Tibial nerve (tissue), 4 donors: ENCODE data around the gene CDH6. TPM values are rescaled to one million over a fixed set of nuclear protein-coding genes. Genes with fewer than 3 reads are reported as not detected.

Experiments used
- DNase-seq, 2 donors: peaks; one replicate each; pipeline ENCODE4 v3.0.0-alpha.2; 2019; ENCODE audit warnings: low spot score in 2 of 2
- H3K27ac ChIP-seq, 4 donors: fragments of 200-600 bp; sonication (generic) in 3 of 4; one replicate each; pipeline ENCODE4 v1.5.1; 2017 to 2019; ENCODE audit warnings: mild to moderate bottlenecking in 1 of 4
- H3K27me3 ChIP-seq, 2 donors: fragments of 200-600 bp; sonication (generic) in 1 of 2; one replicate each; pipeline versions ENCODE4 v1.5.1 to v1.6.0; 2017 to 2019
- H3K36me3 ChIP-seq, 3 donors: fragments of 200-600 bp; sonication (generic); one replicate each; pipeline ENCODE4 v1.5.1; 2018 to 2019
- H3K4me1 ChIP-seq, 4 donors: fragments of 200-600 bp; sonication (generic) in 3 of 4; one replicate each; pipeline ENCODE4 v1.5.1; 2017 to 2019
- H3K4me3 ChIP-seq, 4 donors: fragments of 200-600 bp; sonication (generic) in 3 of 4; one replicate each; pipeline ENCODE4 v1.5.1; 2017 to 2019; ENCODE audit warnings: mild to moderate bottlenecking in 1 of 4, moderate library complexity in 1 of 4
- H3K9me3 ChIP-seq, 4 donors: fragments of 200-600 bp; sonication (generic) in 3 of 4; one replicate each; pipeline ENCODE4 v1.5.1; 2017 to 2019
- CTCF ChIP-seq, 5 experiments: fragments of 200-600 bp in 3 of 5; fragments of 450-650 bp in 2 of 5; sonication (generic) in 3 of 5; IDR thresholded peaks; one replicate each; pipeline ENCODE4 v1.5.1; 2016 to 2019; ENCODE audit warnings: antibody characterized with exemption in 5 of 5, mild to moderate bottlenecking in 3 of 5, moderate library complexity in 2 of 5
- EP300 ChIP-seq, 2 donors: sonication (generic); formaldehyde crosslinking; IDR thresholded peaks; one replicate each; pipeline ENCODE4 v1.6.1; 2017; ENCODE audit warnings: antibody characterized with exemption in 2 of 2, mild to moderate bottlenecking in 1 of 2
- POLR2A ChIP-seq, 2 donors: fragments of 450-650 bp; IDR thresholded peaks; one replicate each; pipeline ENCODE4 v1.6.1; 2017; ENCODE audit warnings: antibody characterized with exemption in 2 of 2, mild to moderate bottlenecking in 2 of 2, moderate library complexity in 2 of 2
- WGBS, 2 donors: methylation state at CpG; one replicate each; pipeline ENCODE4 v1.1.5; 2018; 5-methylcytosine and 5-hydroxymethylcytosine counted together
- total RNA-seq, 4 donors: library from RNA; depleted of rRNA; stranded (reverse); fragments of >200 nt; gene quantifications; one replicate each; pipeline ENCODE4 v1.1.0, GENCODE V29; 2016

CDH6 gene
- total RNA-seq, 4 donors from 2014 or later, result 10.8 to 23.9 (median 17.5) TPM

DNA sequence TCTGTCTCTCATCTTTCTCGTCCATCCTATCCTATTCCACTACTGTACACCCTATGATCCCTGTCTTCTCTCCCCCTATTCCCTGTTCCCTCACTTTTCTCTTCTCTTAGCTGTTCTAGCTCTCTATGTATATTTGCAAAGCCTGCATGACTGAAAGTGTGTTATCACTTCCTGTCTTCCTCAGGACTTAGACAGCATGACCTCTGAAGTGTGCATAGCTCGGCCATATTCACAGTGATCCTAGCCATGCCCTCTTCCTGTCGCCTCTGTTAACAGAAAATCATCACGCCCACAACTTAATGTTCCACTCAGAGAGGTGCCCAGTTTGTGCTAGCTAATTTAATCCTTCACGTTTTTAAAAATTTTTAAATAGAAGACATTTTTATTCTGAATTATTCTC, 35.8 kb upstream of the CDH6 start:
- 62 to 65% methylated on average over 5 of the region's 5 CpGs for WGBS, 2 donors

DNA sequence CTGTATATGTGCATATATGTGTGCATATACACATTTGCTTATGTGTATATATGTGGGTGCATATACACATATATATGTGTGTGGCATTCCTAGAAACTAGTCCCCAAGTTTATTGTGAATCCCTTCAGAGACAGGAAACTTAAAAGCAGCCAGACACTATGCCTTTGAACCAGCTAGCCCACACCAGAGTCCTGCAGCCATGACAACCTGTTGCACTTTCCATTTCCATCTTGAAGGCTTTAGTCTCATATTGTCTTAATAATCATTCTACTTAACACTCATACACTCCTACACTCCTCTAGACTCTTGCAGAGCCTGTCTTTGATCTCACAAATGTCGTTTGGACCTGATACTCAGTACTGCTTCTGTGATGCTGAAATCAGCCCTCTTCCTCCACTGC, 34.8 kb upstream of the CDH6 start:
- Histone ChIP-seq H3K27ac (no peak overlapping the region), H3K4me1 (no peaks in the 10 kb centered on the region), H3K9me3 (no peaks in the 10 kb centered on the region), H3K27me3 (no peaks in the 10 kb centered on the region), H3K36me3 (no peaks in the 10 kb centered on the region), H3K4me3 (no peak overlapping the region)
- DNase-seq, result no peak
- no peak for TF ChIP-seq POLR2A (IDR thresholded peaks at IDR 0.05)
- no peak for TF ChIP-seq CTCF (IDR thresholded peaks at IDR 0.05)
- no peak for TF ChIP-seq EP300 (IDR thresholded peaks at IDR 0.05)
- 44 to 80% methylated on average over 1 of the region's 1 CpG for WGBS, 2 donors

More for the DNA sequence above, 35.8 kb upstream of the CDH6 start:
- Histone ChIP-seq H3K4me1 (no peaks in the 10 kb centered on the region), H3K27ac (no peak overlapping the region), H3K4me3 (no peak overlapping the region), H3K27me3 (no peaks in the 10 kb centered on the region), H3K36me3 (no peaks in the 10 kb centered on the region), H3K9me3 (no peaks in the 10 kb centered on the region)
- no peak for DNase-seq
- TF ChIP-seq CTCF (IDR thresholded peaks at IDR 0.05), result no peak
- TF ChIP-seq POLR2A (IDR thresholded peaks at IDR 0.05), result no peak
- TF ChIP-seq EP300 (IDR thresholded peaks at IDR 0.05), result no peak

DNA sequence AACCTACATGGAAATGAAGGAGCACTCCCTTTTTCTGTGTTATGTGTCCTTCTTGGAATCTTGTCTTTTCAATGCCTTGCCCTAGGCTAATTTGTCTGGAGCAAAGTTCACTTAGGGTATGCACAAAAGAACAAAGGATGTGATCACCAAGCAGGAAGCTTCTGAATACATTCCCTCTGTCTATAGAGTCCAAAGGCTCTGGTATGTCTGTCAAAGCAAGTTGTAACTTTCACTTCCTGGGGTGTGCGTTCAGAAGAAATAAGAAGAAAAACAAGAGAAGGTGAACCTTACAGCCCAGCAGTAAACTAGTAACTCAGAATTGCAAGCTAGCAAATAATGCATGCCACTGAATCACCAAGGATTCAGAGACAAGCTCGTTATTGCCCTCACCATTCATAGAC, 31.7 kb upstream of the CDH6 start:
- Histone ChIP-seq H3K36me3 (no peaks in the 10 kb centered on the region), H3K27me3 (no peaks in the 10 kb centered on the region), H3K27ac (no peak overlapping the region), H3K9me3 (no peaks in the 10 kb centered on the region), H3K4me3 (no peak overlapping the region), H3K4me1 (no peaks in the 10 kb centered on the region)
- 15 to 16% methylated on average over 2 of the region's 2 CpGs for WGBS, 2 donors
- TF ChIP-seq EP300 (IDR thresholded peaks at IDR 0.05), result no peak
- no peak for TF ChIP-seq CTCF (IDR thresholded peaks at IDR 0.05)
- TF ChIP-seq POLR2A (IDR thresholded peaks at IDR 0.05), result no peak
- DNase-seq, result no peak

- H3K27me3 ChIP-seq, result no peaks in the 10 kb centered on the region
- no peak overlapping the region for H3K27ac ChIP-seq
- DNase-seq, result no peak
- no peaks in the 10 kb centered on the region for H3K9me3 ChIP-seq
- H3K4me1 ChIP-seq, result no peaks in the 10 kb centered on the region
- 29 to 76% methylated on average over 2 of the region's 2 CpGs for WGBS, 2 donors
- no peak for TF ChIP-seq CTCF (IDR thresholded peaks at IDR 0.05)
- TF ChIP-seq POLR2A (IDR thresholded peaks at IDR 0.05), result no peak
- no peak for TF ChIP-seq EP300 (IDR thresholded peaks at IDR 0.05)
- H3K4me3 ChIP-seq, result no peak overlapping the region
- H3K36me3 ChIP-seq, result no peaks in the 10 kb centered on the region
Measured at GRCh38 chr5:31165729-31166128, 27.8 kb upstream of the CDH6 start.

- Histone ChIP-seq H3K36me3 (no peaks in the 10 kb centered on the region), H3K4me3 (no peak overlapping the region), H3K27me3 (no peaks in the 10 kb centered on the region), H3K27ac (no peak overlapping the region), H3K4me1 (no peaks in the 10 kb centered on the region), H3K9me3 (no peaks in the 10 kb centered on the region)
- no peak for TF ChIP-seq CTCF (IDR thresholded peaks at IDR 0.05)
- no peak for TF ChIP-seq POLR2A (IDR thresholded peaks at IDR 0.05)
- no peak for TF ChIP-seq EP300 (IDR thresholded peaks at IDR 0.05)
- 90% methylated on average over 7 of the region's 7 CpGs for WGBS, 2 donors
- no peak for DNase-seq
Measured at GRCh38 chr5:31169379-31169778, 24.1 kb upstream of the CDH6 start.
